Middle frontal gyrus (tissue), 1 donor: ENCODE measurements around the gene EIF4A3.
"Not testable (repeated sequence)": the region's sequence is repeated elsewhere in the genome, so short reads cannot be mapped to it uniquely, and the experiment has no call there.

Experiments
- DNase-seq: peaks from one replicate; pipeline ENCODE4 v3.0.0-alpha.2; 2015; ENCODE audit warnings: low spot score; ENCODE audit errors: extremely low spot score

EIF4A3 gene

GRCh38 chr17:80173126-80173525 is 26.2 kb upstream of the EIF4A3 start:
- DNase-seq = no peak

DNA sequence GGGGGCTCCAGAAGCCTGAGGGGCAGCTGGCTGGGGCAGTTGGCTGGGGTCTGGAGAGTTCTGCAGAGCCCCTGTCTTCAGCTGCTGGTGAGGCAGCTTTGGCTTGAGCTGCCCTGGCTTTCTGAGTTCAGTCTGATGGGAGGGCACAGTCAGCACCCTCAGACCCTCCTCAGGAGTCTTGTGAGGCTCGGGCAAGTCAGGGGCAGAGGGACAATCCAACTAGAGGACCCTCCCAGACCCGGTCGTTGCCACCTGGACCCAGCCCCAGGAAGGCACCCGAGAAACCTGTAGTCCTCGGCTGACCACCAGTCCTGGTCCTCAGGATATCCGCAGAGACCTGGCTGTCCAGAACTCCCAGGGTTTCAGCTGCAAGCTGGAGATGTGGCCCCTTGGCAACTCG is 24.8 kb upstream of the EIF4A3 start:
- DNase-seq = no peak

DNA sequence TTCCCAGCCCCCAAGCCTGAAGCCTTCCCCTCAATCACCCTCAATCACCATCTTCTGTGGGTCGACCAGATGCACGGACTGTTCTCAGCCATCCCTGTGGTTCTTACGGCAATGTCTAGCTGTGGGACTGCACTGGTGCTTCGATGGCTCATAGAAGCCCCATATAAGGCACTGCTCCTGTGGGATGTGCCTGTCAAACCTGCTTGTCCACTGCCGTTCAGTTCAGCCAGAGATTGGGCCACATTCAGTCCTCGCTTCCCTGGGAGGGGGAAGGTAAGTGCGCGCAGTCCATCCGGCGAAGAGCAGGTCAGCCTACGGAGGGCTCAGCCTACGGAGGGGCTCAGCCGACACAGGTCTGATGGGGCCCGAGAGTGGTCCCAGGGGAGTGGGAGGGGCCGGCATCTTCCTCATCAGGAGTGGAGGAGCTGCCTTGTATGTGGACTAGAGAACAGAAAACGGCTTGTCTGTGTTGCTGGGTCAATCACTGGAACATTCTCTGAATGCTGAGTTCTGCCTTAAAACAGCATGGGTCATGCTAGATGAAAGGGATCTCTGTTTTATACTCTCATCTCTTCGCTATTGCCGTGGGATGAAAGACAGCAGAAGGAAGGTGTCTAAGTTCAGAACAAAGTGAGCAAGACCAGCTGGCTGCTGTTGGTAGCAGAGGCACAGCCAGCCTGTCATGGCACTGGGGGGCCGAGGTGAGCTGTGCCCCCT is 23.0 kb upstream of the EIF4A3 start, which contains the start of gene CARD14:
Gene CARD14 (plus strand): TSS at position 247 of the 717 bp plus-strand sequence. CDS start 11,409 bp downstream, outside the sequence.
- DNase-seq = no peak

DNA sequence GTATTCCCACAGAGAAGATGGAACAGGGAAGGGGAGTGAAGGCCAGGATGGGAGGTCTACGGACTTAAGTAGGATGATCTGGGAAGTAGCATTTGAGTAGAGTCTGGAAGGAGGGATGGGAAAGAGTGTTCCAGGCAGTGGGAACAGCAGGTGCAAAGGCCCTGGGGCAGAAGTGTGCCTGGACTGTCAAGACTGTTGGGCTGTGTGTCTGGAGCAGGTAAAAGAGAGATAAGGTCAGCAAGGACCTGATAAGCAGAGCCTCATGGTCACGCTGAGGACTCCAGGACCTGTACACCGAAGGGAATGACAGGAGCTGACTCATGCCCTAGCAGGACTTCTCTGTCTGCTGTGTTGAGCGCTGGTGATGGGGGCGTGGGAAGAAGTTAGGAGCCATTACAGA is 22.2 kb upstream of the EIF4A3 start:
- no peak for DNase-seq

- DNase-seq = no peak
Observed at GRCh38 chr17:80168371-80168770, 21.4 kb upstream of the EIF4A3 start.

- no peak for DNase-seq
Observed at GRCh38 chr17:80166446-80166845, 19.5 kb upstream of the EIF4A3 start.

DNA sequence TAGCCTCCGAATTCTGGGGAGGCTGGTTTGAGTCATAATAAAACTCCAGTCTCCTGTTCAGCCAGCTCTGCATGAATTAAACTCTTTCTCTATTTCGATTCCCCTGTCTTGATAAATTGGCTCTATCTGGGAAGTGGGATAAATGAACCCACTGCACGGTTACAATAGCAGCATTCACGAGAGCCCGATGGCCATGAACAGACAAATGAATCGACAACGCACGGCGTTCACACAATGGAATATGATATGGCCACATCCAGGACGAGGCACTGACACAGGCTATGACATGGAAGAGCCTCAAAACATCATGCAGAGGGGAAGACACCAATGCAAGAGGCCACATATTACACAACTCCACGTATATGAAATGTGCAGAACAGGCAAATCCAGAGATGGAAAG is 17.3 kb upstream of the EIF4A3 start:
- DNase-seq = no peak

DNA sequence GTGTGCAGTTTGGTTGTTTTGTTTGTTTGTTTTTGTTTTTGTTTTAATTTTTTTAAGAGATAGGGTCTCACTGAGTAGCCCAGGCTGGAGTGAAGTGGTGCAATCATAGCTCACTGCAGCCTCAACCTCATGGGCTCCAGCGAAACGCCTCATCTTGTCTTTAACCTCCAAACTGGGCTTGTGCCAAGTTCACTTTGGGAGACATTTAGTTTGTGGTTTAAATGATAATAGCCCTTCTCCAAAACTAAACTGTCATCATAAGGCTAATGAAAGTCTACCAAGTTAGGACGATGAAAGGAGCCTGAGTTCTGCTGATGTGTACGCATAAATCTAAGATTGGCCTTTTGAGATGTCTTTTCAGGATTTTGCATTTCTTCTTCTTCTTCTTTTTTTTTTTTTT is 16.4 kb upstream of the EIF4A3 start:
- DNase-seq = no peak

- DNase-seq = no peak
Observed at GRCh38 chr17:80160536-80160935, 13.6 kb upstream of the EIF4A3 start.

GRCh38 chr17:80158846-80159245 is 11.9 kb upstream of the EIF4A3 start:
- no peak for DNase-seq

DNA sequence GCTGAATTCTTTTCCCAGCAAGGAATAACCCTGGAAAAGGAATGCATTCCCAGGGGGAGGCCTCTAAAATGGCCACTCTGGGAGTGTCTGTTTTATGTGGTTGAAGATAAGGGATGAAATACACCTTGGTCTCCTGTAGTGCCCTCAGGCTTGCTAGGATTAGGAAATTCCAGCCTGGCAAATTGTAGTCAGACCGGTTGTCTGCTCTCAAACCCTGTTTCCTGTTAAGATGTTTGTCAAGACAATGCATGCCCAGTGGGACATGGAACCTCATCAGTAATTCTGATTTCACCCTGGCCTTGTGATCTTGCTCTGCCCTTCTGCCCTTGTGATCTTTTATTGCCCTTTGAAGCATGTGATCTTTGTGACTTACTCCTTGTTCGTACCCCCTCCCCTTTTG is 8.7 kb upstream of the EIF4A3 start:
- DNase-seq = not testable (repeated sequence)

- DNase-seq = no peak
Observed at GRCh38 chr17:80154166-80154565, 7.2 kb upstream of the EIF4A3 start.

GRCh38 chr17:80153004-80153403 is 6.1 kb upstream of the EIF4A3 start:
- no peak for DNase-seq

GRCh38 chr17:80152081-80152702 is 5.3 kb upstream of the EIF4A3 start:
- DNase-seq = no peak

GRCh38 chr17:80151333-80151732 is 4.4 kb upstream of the EIF4A3 start:
- DNase-seq = no peak

- no peak for DNase-seq
Observed at GRCh38 chr17:80146121-80147034, 550 bp downstream of the EIF4A3 start.

DNA sequence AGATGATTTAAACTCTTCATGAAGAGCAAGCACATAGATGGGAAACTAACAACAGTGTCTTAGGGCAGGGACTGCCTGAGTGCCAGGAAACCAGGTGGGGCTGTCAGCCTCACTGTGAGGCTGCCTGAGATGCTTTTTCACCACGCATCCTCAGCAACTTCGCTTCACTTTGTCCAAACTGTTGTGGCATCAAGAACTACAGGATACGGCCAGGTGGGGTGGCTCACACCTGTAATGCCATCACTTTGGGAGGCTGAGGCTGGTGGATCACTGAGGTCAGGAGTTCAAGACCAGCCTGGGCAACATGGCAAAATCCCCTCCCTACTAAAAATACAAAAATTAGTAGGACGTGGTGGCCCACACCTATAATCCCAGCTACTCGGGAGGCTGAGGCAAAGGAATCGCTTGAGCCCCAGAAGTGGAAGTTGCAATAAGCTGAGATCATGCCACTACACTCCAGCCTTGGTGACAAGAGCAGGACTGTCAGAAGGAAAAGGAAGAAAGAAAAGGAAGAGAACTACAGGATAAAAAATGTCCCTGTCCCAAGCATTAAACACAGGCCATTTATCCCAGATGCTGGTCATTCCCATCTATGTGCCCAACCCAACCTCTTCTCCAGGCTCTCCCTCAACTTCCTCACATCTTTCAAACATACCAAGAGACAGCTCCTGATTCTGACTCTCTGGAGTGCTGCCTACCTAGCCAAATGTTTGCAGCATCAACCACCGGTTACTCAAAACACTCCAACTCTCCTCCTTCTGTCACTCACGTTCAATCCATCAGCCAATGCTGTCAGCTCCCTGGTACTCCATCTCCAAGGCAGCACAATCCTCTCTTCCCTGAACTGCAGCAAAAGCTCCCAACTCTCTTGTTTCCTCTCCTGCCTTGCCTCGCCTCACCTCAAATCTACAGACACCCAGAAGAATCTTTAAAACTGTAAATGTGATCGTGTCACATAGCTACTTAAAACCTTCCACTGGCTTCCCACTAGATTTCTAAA is 1.6 kb downstream of the EIF4A3 start:
- no peak for DNase-seq

GRCh38 chr17:80142929-80143328 is 4.0 kb downstream of the EIF4A3 start:
- no peak for DNase-seq

GRCh38 chr17:80141463-80142165 is 5.3 kb downstream of the EIF4A3 start:
- DNase-seq = no peak

GRCh38 chr17:80138856-80139426 is 8.0 kb downstream of the EIF4A3 start:
- DNase-seq = no peak
